ENCODE data around the gene KCP.

The KCP gene

GRCh38 chr7:128852537-128853254 lies 57.8 kb downstream of the KCP start:
- no peak for DNase-seq

DNA sequence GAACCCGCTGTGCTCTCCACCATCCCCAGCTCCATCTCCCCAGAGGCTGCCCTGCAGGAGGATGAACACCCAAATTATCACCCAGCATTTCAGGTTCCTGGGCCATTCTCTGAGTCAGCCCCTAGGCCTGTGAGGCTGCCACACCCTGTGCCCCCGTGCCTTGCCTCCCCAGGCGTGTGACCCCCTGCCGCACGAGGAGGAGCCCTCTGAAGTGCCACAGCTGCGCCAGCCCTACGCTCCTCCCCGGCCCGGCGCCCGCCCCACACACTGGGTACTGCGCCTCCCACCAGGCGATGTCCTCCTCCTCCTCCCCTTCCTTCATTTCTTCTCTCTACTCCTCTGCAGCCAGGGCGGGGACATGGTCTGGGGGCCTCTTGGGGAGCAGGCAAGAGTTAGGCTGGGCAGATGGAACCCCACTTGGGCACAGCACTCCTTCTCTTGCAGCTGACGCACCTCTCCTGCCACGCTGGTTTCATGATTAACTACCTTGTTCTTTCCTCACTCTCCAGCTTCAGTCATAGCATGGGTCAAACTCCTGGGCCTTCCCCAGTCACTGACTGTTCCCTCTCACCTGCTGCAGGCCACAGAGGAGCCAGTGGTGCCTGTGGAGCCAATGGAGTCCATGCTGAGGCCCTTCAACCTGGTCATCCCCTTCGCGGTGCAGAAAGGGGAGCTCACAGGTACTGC lies 60.6 kb downstream of the KCP start:
- DNase-seq = no peak

DNA sequence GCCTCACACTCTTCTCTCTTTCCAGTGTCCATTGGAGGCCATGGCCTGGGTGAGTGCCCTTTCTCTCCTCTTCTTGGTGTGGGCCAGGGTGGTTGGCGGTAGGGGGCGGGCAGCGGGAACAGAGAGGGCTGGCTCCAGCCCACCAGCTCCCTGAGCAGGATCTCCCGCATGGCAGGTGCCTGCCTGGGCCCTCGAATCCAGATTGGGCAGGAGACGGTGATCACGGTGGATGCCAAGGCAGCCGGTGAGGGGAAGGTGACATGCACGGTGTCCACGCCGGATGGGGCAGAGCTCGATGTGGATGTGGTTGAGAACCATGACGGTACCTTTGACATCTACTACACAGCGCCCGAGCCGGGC lies 61.4 kb downstream of the KCP start:
- no peak for DNase-seq

DNA sequence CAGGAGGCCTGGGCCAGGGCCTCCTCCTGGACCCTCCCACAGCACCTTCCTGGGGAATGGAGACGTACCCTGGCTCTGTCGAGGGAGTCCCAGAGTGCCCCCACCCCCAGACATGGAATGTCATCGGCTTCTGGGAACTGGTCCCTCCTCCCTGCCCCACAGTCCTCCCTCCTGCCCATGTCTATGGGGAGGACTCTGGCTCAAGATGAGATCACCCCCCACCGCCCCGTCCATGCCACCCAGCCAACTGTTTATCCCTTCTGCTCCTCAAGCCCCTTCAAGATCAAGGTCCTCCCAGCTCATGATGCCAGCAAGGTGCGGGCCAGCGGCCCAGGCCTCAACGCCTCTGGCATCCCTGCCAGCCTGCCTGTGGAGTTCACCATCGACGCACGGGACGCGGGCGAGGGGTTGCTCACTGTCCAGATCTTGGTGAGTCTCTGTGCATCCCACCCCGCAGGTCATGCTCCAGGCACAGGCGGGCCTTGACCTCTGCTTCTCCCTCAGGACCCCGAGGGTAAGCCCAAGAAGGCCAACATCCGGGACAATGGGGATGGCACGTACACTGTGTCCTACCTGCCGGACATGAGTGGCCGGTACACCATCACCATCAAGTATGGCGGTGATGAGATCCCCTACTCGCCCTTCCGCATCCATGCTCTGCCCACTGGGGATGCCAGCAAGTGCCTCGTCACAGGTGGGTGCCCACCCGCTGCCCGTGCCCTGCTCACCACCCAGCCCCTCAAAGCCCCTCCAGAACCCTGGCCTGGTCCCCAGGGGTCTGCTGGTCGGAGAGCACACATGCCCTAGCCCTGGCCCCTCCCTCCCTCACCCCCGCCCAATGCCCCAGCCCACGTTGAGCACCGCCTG lies 62.0 kb downstream of the KCP start:
- DNase-seq = no peak

GRCh38 chr7:128847721-128848211 lies 62.7 kb downstream of the KCP start:
- DNase-seq = no peak

DNA sequence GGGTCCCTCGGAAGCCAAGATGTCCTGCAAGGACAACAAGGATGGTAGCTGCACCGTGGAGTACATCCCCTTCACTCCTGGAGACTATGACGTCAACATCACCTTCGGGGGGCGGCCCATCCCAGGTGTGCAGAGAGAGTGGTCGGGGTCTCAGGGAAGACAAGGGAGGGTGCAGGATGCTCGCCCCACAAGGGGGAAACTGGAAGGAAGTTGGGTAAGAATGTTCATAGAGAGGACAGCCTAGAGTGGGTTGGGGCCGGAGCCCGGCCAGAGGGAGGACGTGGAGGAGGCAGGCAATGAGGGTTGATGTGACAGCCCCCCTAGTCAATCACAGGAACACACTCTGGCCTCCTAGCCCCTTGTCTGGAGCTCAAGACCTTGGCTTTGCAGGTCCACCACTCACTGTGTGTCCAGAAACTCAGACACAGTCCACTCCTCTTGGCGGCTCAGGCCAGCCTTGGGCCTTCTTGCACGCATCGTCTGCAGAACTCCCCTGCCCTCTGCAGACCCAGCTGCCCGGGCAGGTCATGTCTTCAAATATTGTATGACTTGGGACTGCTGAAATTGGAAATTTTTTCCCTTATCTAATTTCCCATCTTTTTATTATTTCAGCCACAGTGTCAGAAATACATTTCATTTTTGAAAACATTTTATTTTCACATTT lies 63.6 kb downstream of the KCP start:
- no peak for DNase-seq

DNA sequence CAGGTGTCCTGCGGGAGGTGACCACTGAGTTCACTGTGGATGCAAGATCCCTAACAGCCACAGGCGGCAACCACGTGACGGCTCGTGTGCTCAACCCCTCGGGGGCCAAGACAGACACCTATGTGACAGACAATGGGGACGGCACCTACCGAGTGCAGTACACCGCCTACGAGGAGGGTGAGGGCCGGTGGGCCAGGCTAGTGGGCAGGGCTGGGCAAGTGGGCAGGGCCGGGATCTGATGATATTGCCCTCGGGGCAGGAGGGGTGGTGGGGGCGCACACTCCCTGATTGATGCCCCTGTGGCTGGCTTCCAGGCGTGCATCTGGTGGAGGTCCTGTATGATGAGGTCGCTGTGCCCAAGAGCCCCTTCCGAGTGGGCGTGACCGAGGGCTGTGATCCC lies 64.5 kb downstream of the KCP start:
- DNase-seq = no peak

DNA sequence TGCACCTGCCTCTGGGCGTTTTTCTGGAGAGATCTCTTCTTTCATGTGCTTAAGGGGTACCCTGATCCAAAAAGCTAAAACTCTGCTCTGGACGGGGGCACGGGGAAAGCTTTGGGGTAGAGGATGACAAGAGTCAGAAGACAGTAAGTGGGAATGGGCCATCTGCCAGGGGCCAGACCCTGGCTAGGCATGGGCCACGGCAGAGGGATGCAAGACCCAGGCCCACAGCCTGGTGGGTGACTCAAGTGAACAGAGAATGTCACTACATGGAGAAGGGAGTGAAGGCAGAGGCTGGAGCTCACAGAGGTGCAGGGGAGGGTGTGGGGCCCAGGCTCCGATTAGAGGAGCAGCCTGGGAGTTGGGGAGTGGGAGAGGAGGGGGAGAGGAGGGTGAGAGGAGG lies 65.0 kb downstream of the KCP start:
- no peak for DNase-seq

DNA sequence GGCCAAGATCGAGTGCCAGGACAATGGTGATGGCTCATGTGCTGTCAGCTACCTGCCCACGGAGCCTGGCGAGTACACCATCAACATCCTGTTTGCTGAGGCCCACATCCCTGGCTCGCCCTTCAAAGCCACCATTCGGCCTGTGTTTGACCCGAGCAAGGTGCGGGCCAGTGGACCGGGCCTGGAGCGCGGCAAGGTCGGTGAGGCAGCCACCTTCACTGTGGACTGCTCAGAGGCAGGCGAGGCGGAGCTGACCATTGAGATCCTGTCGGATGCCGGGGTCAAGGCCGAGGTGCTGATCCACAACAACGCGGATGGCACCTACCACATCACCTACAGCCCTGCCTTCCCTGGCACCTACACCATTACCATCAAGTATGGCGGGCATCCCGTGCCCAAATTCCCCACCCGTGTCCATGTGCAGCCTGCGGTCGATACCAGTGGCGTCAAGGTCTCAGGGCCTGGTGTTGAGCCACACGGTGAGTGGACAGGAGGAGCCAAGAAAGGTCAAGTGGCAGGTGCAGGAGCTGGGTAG lies 65.7 kb downstream of the KCP start:
- no peak for DNase-seq

DNA sequence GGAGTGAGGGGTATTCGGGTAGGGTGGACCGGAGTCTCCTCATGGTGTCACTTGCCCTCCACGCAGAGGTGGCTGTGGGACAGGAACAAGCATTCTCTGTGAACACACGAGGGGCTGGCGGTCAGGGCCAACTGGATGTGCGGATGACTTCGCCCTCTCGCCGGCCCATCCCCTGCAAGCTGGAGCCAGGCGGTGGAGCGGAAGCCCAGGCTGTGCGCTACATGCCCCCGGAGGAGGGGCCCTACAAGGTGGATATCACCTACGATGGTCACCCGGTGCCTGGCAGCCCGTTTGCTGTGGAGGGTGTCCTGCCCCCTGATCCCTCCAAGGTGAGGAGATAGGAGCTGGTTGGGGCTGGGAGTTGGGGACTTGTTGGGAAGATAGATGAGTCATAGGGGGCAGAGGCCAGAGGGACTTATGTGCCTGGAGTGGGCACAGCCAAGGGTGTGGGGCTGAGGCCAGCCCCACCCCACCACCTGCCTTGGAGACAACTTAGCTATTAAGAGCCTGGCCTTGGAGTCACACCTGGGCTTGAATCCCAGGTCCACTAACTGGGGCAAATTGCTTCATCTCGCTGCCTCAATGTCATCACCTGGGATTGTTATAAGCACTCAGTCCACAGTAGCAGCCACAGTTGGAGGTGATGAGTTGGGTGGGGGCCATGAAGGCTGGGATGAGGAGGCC lies 66.4 kb downstream of the KCP start:
- DNase-seq = no peak

GRCh38 chr7:128842674-128843641 lies 67.6 kb downstream of the KCP start:
- DNase-seq = no peak

GRCh38 chr7:128841921-128842673 lies 68.4 kb downstream of the KCP start:
- no peak for DNase-seq

- DNase-seq = no peak
These were observed 69.3 kb downstream of the KCP start for GRCh38 chr7:128841171-128841690.

DNA sequence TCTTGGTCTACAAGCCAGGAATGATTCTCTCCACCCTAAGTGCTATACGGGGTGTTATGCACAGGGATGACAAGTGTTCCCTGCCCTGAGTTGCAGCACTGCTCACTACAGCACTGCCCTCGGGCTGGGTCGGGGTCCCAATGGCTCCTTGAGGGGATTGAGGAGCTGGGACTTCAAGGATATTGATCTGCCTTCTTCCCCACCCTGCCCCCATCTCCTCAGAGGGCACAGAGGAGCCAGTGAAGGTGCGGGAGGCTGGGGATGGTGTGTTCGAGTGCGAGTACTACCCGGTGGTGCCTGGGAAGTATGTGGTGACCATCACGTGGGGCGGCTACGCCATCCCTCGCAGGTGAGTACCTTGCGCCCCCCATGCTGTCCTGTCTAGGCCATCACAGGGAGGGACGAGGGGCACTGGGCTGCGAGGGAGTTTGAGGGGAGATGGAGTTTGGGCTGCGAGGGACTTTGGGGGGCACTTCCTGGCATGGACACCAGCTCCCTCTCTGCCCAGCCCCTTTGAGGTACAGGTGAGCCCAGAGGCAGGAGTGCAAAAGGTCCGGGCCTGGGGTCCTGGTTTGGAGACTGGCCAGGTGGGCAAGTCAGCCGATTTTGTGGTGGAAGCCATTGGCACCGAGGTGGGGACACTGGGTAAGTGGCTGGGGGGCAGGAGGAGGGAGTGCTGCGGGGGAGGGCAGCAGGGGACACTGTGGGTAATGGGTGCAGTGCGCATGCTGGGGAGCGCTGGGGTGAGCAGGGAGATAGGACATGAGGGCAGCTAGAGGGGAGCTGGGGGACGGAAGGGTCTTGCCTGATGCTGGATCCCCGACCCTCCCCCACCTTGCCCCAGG lies 70.0 kb downstream of the KCP start:
- no peak for DNase-seq

GRCh38 chr7:128839751-128840177 lies 70.7 kb downstream of the KCP start:
- no peak for DNase-seq

DNA sequence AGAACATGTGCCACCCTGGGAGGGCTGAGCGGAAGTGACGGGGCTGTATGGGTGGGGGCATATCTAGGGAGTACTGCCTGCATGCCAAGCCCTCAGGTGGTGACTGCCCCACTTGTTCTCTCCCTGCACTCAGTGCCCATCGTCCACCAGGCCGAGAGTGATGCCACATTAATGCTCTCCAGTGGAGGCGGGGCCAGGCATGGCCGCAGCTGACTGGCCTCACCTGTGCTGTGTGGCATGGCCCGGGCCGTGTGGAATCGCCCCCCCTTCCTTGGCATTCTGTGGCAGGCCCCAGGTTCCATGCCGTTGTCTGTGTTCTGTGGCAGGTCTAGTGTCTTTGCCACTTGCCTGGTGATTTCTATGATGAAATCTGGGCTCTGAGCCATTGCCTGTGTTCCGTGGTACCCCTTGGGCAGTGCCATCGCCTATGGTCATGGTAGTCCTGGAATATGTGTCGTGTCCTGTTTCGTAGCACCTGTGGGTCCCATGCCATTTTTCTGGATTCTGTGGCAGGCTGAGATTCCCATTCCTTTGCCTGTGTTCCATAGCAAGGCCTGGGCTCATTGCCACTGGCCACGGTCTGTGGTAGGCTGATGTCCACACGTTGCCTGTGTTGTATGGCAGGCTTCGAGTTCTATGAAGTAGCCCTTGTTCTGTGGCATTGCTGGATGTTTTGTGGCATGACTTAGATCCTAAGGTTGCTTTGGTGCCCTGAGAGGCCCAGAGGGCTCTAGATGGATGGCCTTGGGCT lies 71.4 kb downstream of the KCP start:
- DNase-seq = no peak

DNA sequence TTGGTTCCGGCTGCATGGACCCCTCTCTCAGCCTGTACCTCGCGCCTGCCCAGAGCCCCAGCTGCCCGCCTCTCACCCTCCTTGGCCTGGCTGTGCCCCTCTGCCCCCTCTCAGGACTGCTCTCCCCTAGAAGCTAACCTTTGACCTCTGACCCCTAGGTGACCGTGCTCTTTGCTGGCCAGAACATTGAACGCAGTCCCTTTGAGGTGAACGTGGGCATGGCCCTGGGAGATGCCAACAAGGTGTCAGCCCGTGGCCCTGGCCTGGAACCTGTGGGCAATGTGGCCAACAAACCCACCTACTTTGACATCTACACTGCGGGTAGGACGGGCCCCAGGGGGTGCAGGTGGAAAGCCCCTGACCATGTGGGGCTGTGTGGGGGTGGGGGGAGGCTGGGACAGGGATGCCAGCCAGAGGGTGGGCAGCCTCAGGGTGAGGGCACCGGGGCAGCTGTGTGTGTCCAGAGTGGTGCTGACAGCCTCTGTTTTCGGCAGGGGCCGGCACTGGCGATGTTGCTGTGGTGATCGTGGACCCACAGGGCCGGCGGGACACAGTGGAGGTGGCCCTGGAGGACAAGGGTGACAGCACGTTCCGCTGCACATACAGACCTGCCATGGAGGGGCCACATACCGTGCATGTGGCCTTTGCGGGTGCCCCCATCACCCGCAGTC lies 72.3 kb downstream of the KCP start:
- no peak for DNase-seq

DNA sequence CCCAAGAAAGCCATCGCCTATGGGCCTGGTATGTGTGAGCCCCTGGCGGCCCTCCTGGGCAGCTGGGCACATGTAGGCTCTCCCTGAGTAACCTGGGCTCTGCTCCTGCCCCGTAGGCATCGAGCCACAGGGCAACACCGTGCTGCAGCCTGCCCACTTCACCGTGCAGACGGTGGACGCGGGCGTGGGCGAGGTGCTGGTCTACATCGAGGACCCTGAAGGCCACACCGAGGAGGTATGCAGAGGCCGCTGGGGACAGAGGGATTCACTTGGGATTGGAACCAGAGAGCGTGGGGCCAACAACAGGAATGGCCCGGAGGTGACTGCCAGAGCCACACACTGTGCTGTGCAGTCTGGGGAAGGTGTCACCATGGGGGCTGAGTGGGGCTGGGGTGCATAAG lies 73.0 kb downstream of the KCP start:
- DNase-seq = no peak
